HepG2 (cell line): ENCODE measurements around the gene SRP68. TPM values are rescaled to one million over a fixed set of nuclear protein-coding genes. Genes with fewer than 3 reads are reported as not detected.

Experiments used
- CREB3 ChIP-seq: sonication (generic); formaldehyde crosslinking; IDR thresholded peaks from 2 replicates; pipeline ENCODE4 v1.5.0; 2020; ENCODE audit warnings: missing genetic modification reagents
- FOXC1 ChIP-seq: sonication (generic); formaldehyde crosslinking; IDR thresholded peaks from 2 replicates; pipeline ENCODE4 v1.8.0; 2022; ENCODE audit warnings: mild to moderate bottlenecking, missing genetic modification reagents, borderline replicate concordance
- FOXJ3 ChIP-seq: sonication (generic); formaldehyde crosslinking; IDR thresholded peaks from 2 replicates; pipeline ENCODE4 v1.4.0; 2020; ENCODE audit warnings: missing genetic modification reagents, mild to moderate bottlenecking, borderline replicate concordance
- FOXO1 ChIP-seq: sonication (generic); formaldehyde crosslinking; IDR thresholded peaks from 2 replicates; pipeline ENCODE4 v1.4.0; 2020; ENCODE audit warnings: missing genetic modification reagents
- NKX3-1 ChIP-seq: sonication (generic); formaldehyde crosslinking; IDR thresholded peaks from 2 replicates; pipeline ENCODE4 v1.5.0; 2020; ENCODE audit warnings: missing genetic modification reagents
- PTBP1 ChIP-seq: fragments of 200-400 bp; formaldehyde crosslinking; IDR thresholded peaks from 2 replicates; pipeline ENCODE4 v1.6.1; 2018; ENCODE audit warnings: low read length, low read depth; ENCODE audit not compliant: poor library complexity, severe bottlenecking
- ZBTB34 ChIP-seq: sonication (generic); formaldehyde crosslinking; IDR thresholded peaks from 2 replicates; pipeline ENCODE4 v1.8.0; 2022; ENCODE audit warnings: mild to moderate bottlenecking, missing genetic modification reagents
- ZBTB38 ChIP-seq: sonication (generic); formaldehyde crosslinking; IDR thresholded peaks from 2 replicates; pipeline ENCODE4 v1.5.1; 2020; ENCODE audit warnings: mild to moderate bottlenecking, missing genetic modification reagents
- ZBTB4 ChIP-seq: sonication (generic); formaldehyde crosslinking; IDR thresholded peaks from 2 replicates; pipeline ENCODE4 v1.4.0; 2020; ENCODE audit warnings: missing genetic modification reagents, mild to moderate bottlenecking, borderline replicate concordance
- ZNF160 ChIP-seq: sonication (generic); formaldehyde crosslinking; IDR thresholded peaks from 2 replicates; pipeline ENCODE4 v1.8.0; 2022; ENCODE audit warnings: mild to moderate bottlenecking, inconsistent platforms, missing genetic modification reagents
- ZNF274 ChIP-seq: sonication (generic); formaldehyde crosslinking; IDR thresholded peaks from 2 replicates; pipeline ENCODE4 v1.5.1; 2020; ENCODE audit warnings: mild to moderate bottlenecking, missing genetic modification reagents
- ZNF687 ChIP-seq: sonication (generic); formaldehyde crosslinking; IDR thresholded peaks from 2 replicates; pipeline ENCODE4 v1.5.1; 2020; ENCODE audit warnings: mild to moderate bottlenecking, missing genetic modification reagents, moderate library complexity
- polyA plus RNA-seq, 8 experiments: library from polyadenylated mRNA; depleted of rRNA in 3 of 8; stranded (reverse) in 7 of 8; unstranded in 1 of 8; fragments of >200 nt; fragmentation: Illumina TruSeq in 4 of 8; extraction: Trizol in 4 of 8; gene quantifications; 2 replicates each; pipeline versions ENCODE4 v1.2.1 to v1.2.3, GENCODE V29; 2011 to 2016; ENCODE audit warnings: low read depth in 4 of 8, missing spikeins in 1 of 8, mixed read lengths in 1 of 8; ENCODE audit not compliant: insufficient read depth in 1 of 8
- total RNA-seq, 5 experiments: library from RNA; depleted of rRNA; stranded (reverse); fragments of >200 nt; fragmentation: Illumina TruSeq; extraction: Trizol; gene quantifications; 2 replicates each; pipeline ENCODE4 v1.2.3, GENCODE V29; 2016; ENCODE audit warnings: low read depth in 1 of 5

SRP68 gene
- total and polyA plus RNA-seq, 2 of the 13 experiments (the other 11 are each of a cell fraction or from before 2014, with no cell fraction given): 39.8 to 74.3 TPM

GRCh38 chr17:76002100-76002499, 70.2 kb downstream of the SRP68 start (continued):
- TF ChIP-seq ZBTB34 (CRISPR knock-in tag): no peak
- TF ChIP-seq ZNF160 (CRISPR knock-in tag): no peak
- no peak for TF ChIP-seq FOXJ3 (CRISPR knock-in tag)
- TF ChIP-seq FOXO1 (CRISPR knock-in tag): no peak
- no peak for TF ChIP-seq PTBP1
- no peak for TF ChIP-seq ZBTB4 (CRISPR knock-in tag)
- peak; percentile 25; the same call in 1 of the 2 replicates for TF ChIP-seq ZNF687
- 0 out of 2 replicates have a peak, but pooled peaks have one; percentile 5 for TF ChIP-seq FOXC1 (CRISPR knock-in tag)
- 0 out of 2 replicates have a peak, but pooled peaks have one; percentile 16 for TF ChIP-seq ZNF274 (CRISPR knock-in tag)
- no peak for TF ChIP-seq NKX3-1 (CRISPR knock-in tag)
- no peak for TF ChIP-seq CREB3 (CRISPR knock-in tag)
- TF ChIP-seq ZBTB38: peak; percentile 26; the same call in 1 of the 2 replicates
